IPS-NIHi7 (cell line): ENCODE measurements around the gene SIX6.
"Not testable (repeated sequence)": the region's sequence is repeated elsewhere in the genome, so short reads cannot be mapped to it uniquely, and the experiment has no call there.

ENCODE experiments used
- DNase-seq: peaks from one replicate; pipeline ENCODE4 v3.0.0; 2012; ENCODE audit warnings: mixed read lengths; ENCODE audit errors: extremely low spot score

The SIX6 gene

DNA sequence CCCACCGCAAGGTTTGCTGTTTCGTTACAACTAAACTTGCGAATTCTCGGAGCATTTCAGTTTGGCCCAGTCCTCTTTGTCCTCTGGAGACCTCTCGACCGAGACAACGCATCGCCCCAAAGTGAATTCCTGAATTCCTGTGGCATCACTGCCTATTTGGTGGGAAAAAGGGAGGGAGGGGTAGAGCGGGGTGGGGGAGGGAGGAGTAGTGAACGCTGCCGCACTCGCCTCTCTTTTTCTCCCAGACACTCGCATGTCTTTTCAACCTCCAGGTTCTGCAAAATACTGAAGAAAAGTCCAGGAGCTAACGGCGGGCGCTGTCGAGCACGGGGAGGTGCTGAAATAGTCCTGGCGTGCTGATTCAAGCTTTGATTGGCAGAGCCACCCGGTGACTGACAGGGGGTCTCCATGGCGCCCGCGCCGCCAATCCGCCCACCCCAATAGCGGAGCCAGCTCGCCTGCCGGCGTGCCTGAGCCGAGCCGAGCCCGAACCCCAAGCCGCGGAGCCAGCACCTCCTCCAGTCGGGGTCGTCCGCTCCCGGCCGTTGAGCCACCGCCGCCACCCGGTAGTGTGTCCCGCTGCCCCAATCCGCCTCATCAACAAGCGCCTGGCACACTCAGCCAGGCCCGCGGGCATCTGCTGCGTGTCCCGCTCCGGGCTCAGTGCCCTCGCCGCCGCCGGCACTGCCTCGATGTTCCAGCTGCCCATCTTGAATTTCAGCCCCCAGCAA is at the start of gene SIX6:
SIX6 (plus strand) TSS at position 440 of the 731 bp plus-strand sequence; CDS start at position 693, 253 bp downstream.
- peak; percentile 73 for DNase-seq

- not testable (repeated sequence) for DNase-seq
Observed at GRCh38 chr14:60480248-60480647, 28.7 kb upstream of the SIX6 start.

GRCh38 chr14:60482743-60483142 is 26.2 kb upstream of the SIX6 start:
- no peak for DNase-seq

DNA sequence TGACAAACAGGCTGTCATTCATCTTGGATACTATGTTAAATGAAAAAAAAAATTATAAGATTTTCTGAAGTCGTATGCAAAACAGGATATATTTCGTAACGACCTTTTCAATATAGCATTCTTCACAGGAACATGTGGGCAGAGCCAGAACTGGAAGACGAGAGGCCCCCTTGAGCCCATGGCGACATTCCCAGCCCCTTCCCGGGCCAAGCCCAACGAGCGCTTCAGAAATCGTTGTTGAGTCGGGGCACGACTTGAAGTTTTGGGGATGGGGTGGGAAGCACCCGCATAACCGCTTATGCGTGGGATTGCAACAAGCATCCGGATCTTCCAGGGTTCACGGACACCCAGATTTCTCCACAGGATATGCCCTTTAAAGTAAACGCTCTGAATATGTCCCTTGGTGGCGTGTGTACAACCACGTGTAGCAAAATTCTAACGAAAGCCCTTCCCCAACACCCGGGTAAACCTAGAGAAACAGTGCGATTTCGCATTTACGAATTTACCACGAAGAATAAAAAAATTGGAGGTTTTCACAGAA is 23.8 kb upstream of the SIX6 start:
- DNase-seq = peak; percentile 18

GRCh38 chr14:60485598-60486251 is 23.2 kb upstream of the SIX6 start, which contains the start of gene C14orf39:
Gene C14orf39 (minus strand): TSS chr14:60486063. CDS start chr14:60485078, 985 bp downstream.
- DNase-seq = peak; percentile 79

GRCh38 chr14:60487211-60487610 is 21.7 kb upstream of the SIX6 start:
- no peak for DNase-seq

DNA sequence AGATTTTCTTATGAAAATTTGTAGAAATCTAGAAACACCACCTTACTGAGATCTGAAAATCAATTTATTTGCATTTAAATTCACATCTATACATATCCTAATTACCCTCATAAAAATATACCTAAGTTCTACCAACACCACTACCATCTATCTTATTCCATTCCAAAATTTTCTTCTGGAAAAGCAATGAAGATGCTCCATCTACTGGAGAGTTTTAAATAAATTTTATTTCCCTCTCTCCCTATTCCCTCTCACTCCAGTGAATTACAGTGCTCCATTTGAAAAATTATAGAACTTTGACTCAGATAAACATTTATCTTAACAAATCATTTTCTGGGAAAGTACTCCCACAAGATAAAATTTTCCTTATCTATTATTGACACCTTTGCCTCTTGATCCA is 20.8 kb upstream of the SIX6 start:
- DNase-seq = no peak

- DNase-seq = no peak
Observed at GRCh38 chr14:60490270-60490669, 18.7 kb upstream of the SIX6 start.

- DNase-seq = no peak
Observed at GRCh38 chr14:60495946-60496345, 13.0 kb upstream of the SIX6 start.

DNA sequence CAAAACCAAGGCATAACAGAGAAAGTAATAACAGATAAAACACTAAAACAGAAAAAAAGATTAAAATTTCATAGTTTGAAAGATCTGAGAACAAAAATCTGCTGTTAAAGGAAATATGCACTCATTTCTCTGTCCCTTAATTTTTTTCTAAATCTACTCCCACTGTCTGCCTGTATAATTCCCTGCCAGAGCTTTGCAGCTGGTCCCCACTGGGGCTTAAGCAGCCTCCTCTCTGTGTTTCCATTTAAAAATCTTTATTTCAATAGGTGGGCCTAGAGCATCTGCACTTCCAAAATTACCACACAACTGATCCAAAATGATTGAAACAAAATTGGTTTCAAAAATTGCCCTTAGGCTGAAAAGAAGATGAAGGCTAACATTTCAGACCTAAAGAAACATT is 6.4 kb upstream of the SIX6 start:
- no peak for DNase-seq

DNA sequence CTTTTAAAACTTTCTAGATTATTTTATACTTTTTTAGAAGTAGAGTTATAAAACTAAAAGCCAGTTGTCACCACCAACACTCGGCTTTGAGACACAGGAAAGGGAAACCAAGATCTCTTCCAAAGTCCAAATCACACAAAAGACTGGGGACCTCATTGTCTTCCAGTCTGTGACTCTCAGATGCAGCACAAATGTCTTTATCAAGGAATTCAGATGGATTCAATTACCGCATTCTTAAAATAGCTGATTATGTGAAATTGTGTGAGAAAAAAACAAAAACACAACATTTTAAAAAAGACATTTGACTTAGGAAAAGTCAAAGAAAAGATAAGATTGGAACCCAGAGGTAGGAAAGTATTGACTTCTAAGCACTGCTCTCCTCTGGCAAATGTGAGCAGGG is 3.5 kb upstream of the SIX6 start:
- no peak for DNase-seq

GRCh38 chr14:60506010-60506409 is 2.9 kb upstream of the SIX6 start:
- no peak for DNase-seq

DNA sequence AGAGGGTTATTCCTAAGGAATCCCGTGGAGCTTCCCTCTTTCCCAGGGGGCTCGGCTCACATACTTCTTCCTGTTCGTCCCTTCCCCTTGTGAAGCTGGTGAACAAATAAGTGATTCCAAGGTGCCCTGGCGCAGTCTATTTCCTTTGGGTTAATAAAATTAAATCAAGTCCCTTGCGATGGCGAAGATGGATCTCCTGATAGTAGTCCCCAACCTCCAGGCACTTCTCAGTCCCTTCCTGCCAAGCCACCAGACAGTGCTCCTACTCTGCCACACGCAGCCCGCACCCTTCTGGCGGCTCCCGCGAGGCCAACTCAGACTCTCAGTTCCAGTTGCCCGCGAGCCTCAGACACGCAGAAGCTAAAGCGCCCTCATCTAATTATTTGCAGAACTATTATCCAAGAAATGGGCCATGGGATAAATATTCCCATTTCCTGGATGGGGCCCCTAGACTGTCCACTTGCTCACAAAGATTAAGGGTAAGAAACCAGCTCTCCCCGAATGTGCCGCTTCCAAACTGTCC is 2.4 kb upstream of the SIX6 start:
- DNase-seq = no peak

DNA sequence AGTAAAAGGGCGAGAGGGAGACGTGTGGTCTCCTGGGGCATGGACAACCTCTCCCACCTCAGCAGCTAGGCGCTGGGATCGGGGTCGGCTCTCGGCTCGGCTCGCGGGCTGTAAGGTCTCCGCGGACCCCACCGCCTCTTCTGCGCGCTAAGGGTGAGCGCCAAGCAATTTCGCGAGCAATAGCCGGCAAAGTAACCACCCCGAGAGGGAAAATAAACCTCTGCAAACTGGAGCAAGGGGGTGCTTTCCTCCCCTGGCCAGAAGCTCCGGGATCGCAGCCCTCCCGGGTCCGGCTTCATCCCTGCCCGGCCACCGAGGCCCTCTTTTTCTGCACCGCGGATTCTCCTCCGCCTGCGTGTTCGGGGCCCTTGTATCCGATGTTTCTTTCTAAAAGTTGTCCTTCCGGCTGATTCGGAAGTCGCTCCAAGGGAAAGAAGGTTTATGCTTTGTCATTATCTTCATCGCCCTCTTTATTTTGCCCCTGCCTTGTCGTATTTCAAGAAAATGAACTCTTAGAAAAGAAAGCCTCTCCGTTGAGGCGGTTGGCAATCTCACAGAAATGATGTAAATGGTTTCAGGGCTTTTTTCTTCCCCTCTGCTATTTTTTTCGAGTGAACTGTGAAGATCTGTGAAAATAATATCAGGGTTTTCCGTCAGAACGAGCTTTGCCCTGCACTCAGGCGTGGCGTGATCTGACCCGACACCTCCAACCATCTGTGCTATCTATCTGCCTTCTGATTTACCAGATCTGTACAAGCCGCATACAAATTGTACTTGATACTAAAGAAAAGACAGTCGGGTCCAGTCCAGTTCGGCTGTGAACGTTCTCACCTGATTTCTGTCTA is 1.7 kb upstream of the SIX6 start:
- DNase-seq = no peak

DNA sequence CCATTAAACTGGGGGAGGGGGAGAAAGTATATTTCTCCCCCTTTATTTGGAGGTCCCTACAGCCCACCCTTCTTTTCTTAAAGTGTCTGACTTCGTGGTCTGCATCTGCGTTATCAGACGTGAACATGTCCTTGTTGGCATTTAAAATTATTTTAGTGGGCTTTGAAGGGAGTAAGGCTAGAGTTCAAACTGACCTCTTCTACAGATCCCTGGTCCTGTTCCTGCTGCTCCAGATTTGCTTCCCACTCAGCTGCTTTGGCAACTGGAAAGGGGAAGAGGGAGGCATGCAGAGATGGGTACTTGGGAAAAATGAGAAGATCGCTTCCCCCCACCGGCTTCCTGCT is 611 bp upstream of the SIX6 start:
- no peak for DNase-seq

DNA sequence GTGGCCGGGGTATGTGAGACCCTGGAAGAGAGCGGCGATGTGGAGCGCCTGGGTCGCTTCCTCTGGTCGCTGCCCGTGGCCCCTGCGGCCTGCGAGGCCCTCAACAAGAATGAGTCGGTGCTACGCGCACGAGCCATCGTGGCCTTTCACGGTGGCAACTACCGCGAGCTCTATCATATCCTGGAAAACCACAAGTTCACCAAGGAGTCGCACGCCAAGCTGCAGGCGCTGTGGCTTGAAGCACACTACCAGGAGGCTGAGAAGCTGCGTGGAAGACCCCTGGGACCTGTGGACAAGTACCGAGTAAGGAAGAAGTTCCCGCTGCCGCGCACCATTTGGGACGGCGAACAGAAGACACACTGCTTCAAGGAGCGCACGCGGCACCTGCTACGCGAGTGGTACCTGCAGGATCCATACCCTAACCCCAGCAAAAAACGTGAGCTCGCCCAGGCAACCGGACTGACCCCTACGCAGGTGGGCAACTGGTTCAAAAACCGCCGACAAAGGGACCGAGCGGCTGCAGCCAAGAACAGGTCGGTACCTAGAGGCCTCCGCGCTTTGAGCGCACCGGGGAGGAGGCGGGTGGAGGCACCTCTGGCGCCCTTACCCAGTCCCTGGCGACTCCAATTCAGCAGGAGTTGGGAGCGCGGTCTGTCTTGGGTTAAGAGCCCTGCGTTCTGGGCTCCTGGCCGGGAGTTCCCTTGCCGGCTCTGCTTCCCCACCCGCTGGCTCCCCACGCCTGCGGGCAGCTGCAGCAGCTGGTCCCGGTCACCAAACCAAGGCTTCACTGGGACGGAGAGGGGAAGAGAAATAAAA is 700 bp downstream of the SIX6 start:
- DNase-seq = peak; percentile 44

GRCh38 chr14:60510254-60510950 is 1.5 kb downstream of the SIX6 start:
- no peak for DNase-seq

DNA sequence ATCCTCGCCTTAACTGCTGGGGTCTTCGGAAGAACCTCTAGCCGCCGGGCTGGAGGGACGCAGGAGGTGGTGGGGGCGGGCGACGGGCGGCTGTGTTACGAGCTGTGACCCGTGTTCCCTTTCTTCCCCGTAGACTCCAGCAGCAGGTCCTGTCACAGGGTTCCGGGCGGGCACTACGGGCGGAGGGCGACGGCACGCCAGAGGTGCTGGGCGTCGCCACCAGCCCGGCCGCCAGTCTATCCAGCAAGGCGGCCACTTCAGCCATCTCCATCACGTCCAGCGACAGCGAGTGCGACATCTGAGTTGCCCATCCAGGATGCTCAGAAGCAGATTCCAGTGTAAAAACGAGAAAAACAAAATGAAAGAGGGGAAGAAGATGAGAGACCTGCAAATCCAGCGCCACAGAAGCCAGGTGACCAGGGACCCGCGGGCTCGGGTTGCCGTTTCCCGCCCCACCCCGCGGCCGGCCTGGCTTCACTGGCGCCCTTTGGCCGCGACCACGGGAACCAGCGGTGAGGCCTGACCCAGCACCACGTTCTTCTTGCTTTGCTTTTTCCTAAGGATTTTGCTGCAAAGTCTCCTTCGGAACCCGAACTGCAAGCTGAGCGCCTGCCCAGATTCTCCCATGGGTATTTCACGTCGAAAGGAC is 2.1 kb downstream of the SIX6 start:
- DNase-seq = no peak

GRCh38 chr14:60512126-60512525 is 3.2 kb downstream of the SIX6 start:
- DNase-seq = no peak

DNA sequence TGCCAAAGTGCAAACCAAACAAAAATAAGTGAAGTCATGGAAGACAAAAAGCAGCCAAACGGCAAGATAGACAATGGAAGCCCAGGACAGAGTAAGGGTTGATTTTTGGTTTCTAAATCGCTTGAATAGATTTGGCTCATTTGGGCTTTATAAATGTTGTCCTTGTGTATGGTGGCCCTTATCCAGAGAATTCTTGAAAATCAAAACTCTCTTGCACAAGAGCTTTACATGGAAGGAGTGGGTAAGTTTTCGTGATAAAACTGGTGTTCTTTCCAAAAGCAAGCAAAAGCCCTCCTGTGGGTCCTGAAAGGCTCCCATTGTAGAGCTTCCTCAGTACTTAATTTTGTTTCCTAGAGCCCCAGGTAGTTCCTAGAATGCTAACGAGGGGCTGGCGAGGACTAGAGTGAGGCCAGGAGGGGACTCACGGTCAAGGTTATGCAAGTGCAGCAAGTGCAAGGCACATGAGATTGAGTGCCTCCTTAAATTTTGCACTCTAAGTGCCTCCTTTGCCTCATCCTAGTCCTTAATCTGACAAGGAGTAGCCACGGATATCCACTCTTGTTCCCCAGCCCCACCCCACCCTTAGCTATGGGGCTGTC is 4.1 kb downstream of the SIX6 start:
- peak; percentile 28 for DNase-seq
